ENCODE measurements around the gene CALM1.
A peak's percentile ranks its signal among the peaks of the same experiment; 100 is the strongest.

CALM1 gene

GRCh38 chr14:90440592-90440991, 43.8 kb downstream of the CALM1 start:
- FAIRE-seq, result no peak
- DNase-seq (ENCODE audit: low spot score), result no peak

- no peak for DNase-seq (ENCODE audit: low spot score)
- no peak for FAIRE-seq
Measured at GRCh38 chr14:90442388-90442787, 45.6 kb downstream of the CALM1 start.

- DNase-seq (ENCODE audit: low spot score) (no peak), FAIRE-seq (no peak)
Measured at GRCh38 chr14:90443161-90444076, 46.6 kb downstream of the CALM1 start.

- FAIRE-seq, result no peak
- no peak for DNase-seq (ENCODE audit: low spot score)
Measured at GRCh38 chr14:90444077-90444696, 47.4 kb downstream of the CALM1 start.

GRCh38 chr14:90445011-90445410, 48.2 kb downstream of the CALM1 start:
- FAIRE-seq (no peak), DNase-seq (ENCODE audit: low spot score) (no peak)

- DNase-seq (ENCODE audit: low spot score) (no peak), FAIRE-seq (no peak)
Measured at GRCh38 chr14:90446405-90446804, 49.6 kb downstream of the CALM1 start.

- DNase-seq (ENCODE audit: low spot score) (no peak), FAIRE-seq (no peak)
Measured at GRCh38 chr14:90447720-90448497, 51.1 kb downstream of the CALM1 start.

GRCh38 chr14:90449411-90449810, 52.6 kb downstream of the CALM1 start:
- FAIRE-seq (no peak), DNase-seq (ENCODE audit: low spot score) (no peak)

- no peak for FAIRE-seq
Measured at GRCh38 chr14:90450151-90450550, 53.3 kb downstream of the CALM1 start.

GRCh38 chr14:90450667-90451066, 53.8 kb downstream of the CALM1 start:
- no peak for FAIRE-seq

More at GRCh38 chr14:90450151-90450550, 53.3 kb downstream of the CALM1 start:
- no peak for DNase-seq (ENCODE audit: low spot score)

GRCh38 chr14:90451443-90451842, 54.6 kb downstream of the CALM1 start:
- no peak for DNase-seq (ENCODE audit: low spot score)
- no peak for FAIRE-seq

More at GRCh38 chr14:90450667-90451066, 53.8 kb downstream of the CALM1 start:
- DNase-seq (ENCODE audit: low spot score), result no peak

GRCh38 chr14:90451961-90452360, 55.1 kb downstream of the CALM1 start:
- DNase-seq (ENCODE audit: low spot score) (no peak), FAIRE-seq (no peak)

- FAIRE-seq, result no peak
- no peak for DNase-seq (ENCODE audit: low spot score)
Measured at GRCh38 chr14:90452366-90452765, 55.5 kb downstream of the CALM1 start.

GRCh38 chr14:90453401-90453951, 56.6 kb downstream of the CALM1 start:
- no peak for DNase-seq (ENCODE audit: low spot score)

GRCh38 chr14:90454041-90455000, 57.5 kb downstream of the CALM1 start:
- DNase-seq (ENCODE audit: low spot score) (peak; percentile 35), FAIRE-seq (no peak)

More at GRCh38 chr14:90453401-90453951, 56.6 kb downstream of the CALM1 start:
- no peak for FAIRE-seq

GRCh38 chr14:90455100-90455571, 58.3 kb downstream of the CALM1 start:
- DNase-seq (ENCODE audit: low spot score), result no peak
- no peak for FAIRE-seq

GRCh38 chr14:90456551-90456950, 59.7 kb downstream of the CALM1 start:
- FAIRE-seq, result no peak
- no peak for DNase-seq (ENCODE audit: low spot score)

GRCh38 chr14:90457186-90457585, 60.4 kb downstream of the CALM1 start:
- DNase-seq (ENCODE audit: low spot score), result no peak
- no peak for FAIRE-seq

Data from urothelium cell line (cell line).